ENCODE data around the gene DAPK1.

- TF ChIP-seq CTCF (IDR thresholded peaks at IDR 0.05) (no peak), PBX3 (IDR thresholded peaks at IDR 0.05) (no peak), USF2 (IDR thresholded peaks at IDR 0.05) (no peak)
Observed at GRCh38 chr9:87611776-87612175, 114.1 kb downstream of the DAPK1 start.

All from A549 (cell line).